Measurements from ENCODE around the gene WHRN.

- TF ChIP-seq CTCF (IDR thresholded peaks at IDR 0.05; ENCODE audit: insufficient read depth, low read length, poor library complexity, severe bottlenecking), result no peak
- no peak for TF ChIP-seq EZH2phosphoT487 (conservative IDR thresholded peaks at IDR 0.05; ENCODE audit: low read length)
Measured at GRCh38 chr9:114370968-114371320, 134.3 kb downstream of the WHRN start.
